ENCODE measurements around the gene SCGB3A2.

Gene SCGB3A2

GRCh38 chr5:147906326-147907095 lies 28.0 kb downstream of the SCGB3A2 start, which contains the start of gene C5orf46:
TSS of gene C5orf46 (minus strand) at chr5:147906538. CDS start at chr5:147906501, 37 bp downstream.
- DNase-seq (ENCODE audit: low spot score): no peak

DNA sequence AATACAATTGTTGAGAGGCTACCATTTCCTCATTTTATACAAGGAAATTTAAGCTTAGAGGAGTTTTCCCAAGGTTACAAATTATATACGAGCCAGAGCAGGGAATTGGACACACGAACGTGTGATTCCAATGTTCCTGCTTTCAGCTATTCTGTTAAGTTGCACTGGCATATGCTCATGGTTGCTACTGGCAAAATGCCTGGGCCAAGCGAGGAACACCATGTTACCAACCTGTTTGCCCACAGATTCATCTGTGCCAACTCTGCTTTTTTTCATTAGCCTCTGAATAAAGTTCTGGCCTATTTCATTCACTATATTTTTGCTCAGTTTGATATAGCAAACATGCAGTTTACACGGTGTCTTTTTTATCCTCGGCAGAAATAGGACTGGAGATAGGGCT lies 32.9 kb downstream of the SCGB3A2 start:
- no peak for DNase-seq (ENCODE audit: low spot score)

DNA sequence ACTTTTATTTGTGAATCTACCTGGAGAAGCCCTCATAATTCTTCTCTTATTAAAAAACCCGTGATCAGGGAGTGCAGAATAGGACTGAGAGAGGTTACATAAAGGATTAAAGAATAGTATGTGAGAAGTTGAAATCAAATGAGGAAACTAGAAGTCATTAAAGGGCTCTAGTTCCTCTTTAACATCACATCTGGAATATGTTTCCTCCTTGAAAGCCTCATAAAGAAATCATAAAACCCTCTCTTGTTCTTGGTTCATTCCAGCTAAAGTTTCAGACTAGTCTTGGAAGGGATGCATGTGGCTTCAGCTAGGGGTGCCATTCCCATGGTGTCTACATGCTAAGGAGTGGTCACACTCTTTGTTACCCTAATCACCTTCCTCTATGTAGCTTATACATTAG lies 33.5 kb downstream of the SCGB3A2 start:
- DNase-seq (ENCODE audit: low spot score): no peak

GRCh38 chr5:147913786-147914185 lies 35.3 kb downstream of the SCGB3A2 start:
- no peak for DNase-seq (ENCODE audit: low spot score)

GRCh38 chr5:147918101-147918685 lies 39.7 kb downstream of the SCGB3A2 start:
- no peak for DNase-seq (ENCODE audit: low spot score)

DNA sequence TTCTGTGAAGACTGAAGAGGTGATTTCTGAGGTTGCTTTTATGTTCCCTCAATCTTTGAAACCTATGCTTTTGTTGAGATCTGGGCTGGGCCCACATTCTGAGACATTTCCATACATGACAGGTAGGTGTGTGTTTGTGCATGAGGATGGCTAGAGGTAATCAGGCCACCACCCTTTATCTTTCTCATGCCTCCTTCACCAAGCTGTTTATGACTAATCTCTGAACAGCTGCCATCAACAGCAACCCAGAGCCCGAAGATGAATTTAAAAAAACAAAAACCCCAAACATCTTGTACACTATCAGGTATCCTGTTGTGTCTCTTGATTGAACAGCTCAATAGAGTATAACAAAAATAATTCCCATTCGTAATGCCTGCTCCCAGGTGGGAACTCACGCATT lies 40.4 kb downstream of the SCGB3A2 start:
- DNase-seq (ENCODE audit: low spot score): no peak

GRCh38 chr5:147920420-147921030 lies 42.0 kb downstream of the SCGB3A2 start:
- no peak for DNase-seq (ENCODE audit: low spot score)

DNA sequence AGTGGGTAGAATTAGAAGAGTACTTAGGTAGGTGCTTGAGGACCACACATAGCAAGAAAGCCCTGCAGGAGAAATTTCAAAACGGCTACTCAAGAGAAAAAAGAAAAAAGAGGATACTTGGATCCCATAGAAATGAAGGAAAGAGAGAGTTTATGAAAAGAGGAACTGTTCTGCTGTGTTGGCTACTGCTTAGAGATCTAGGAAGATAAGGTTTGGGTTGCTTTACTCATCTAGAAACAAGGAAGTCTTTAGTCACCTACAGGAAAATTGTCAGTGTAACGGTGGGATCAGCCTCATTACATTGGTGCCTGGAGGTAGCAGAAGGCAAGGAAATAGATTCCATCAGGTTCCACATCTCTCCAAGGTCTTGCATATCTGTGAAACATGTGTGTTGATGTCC lies 42.6 kb downstream of the SCGB3A2 start:
- DNase-seq (ENCODE audit: low spot score): no peak

- no peak for DNase-seq (ENCODE audit: low spot score)
These were observed 46.5 kb downstream of the SCGB3A2 start for GRCh38 chr5:147925020-147925419.

GRCh38 chr5:147927901-147928300 lies 49.4 kb downstream of the SCGB3A2 start:
- no peak for DNase-seq (ENCODE audit: low spot score)

- no peak for DNase-seq (ENCODE audit: low spot score)
These were observed 52.3 kb downstream of the SCGB3A2 start for GRCh38 chr5:147930769-147931168.
